ENCODE data around the gene FFAR4.

DNA sequence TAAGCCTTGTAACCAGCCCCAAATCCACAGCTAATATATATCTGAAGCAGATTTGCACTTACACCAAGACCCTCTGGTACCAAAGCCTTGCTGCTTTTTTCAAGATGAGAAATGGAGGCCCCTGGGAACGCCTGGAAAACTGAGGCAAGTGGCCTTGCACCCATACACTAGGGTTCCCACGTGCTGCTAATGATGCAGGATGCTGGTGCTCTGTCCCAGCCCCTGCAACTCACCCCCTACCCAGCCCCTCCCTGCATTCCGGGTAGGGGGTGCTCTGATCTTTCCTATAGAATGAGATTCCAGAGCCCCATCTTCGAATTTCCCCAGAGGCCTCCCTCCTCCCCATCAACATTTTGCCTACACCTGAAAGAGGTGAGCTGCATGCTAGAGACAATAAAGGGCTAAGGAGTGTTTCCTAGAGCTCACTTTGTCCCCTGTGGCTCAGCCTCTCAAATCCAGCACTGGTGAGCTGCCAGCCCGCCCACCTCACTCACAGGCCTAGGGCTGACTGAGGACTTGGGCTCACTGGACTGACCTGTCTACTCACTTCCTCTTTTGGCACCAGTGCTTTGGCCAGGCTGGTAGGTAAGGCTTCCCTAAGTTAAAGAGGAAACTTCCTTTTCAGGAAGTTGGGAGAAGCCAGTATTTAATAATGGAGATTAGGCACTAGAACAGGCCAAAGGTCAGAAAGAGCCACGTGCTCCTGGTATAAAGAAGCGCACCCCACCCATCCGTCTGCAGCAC is 24.8 kb downstream of the FFAR4 start:
- no peak for TF ChIP-seq FOS (IDR thresholded peaks at IDR 0.05; ENCODE audit: borderline replicate concordance, insufficient read depth, low read length)
- TF ChIP-seq, protein P1, sequence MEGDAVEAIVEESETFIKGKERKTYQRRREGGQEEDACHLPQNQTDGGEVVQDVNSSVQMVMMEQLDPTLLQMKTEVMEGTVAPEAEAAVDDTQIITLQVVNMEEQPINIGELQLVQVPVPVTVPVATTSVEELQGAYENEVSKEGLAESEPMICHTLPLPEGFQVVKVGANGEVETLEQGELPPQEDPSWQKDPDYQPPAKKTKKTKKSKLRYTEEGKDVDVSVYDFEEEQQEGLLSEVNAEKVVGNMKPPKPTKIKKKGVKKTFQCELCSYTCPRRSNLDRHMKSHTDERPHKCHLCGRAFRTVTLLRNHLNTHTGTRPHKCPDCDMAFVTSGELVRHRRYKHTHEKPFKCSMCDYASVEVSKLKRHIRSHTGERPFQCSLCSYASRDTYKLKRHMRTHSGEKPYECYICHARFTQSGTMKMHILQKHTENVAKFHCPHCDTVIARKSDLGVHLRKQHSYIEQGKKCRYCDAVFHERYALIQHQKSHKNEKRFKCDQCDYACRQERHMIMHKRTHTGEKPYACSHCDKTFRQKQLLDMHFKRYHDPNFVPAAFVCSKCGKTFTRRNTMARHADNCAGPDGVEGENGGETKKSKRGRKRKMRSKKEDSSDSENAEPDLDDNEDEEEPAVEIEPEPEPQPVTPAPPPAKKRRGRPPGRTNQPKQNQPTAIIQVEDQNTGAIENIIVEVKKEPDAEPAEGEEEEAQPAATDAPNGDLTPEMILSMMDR (IDR thresholded peaks at IDR 0.05; ENCODE audit: extremely low read depth in 1 of 2, insufficient read depth in 1 of 2, low read depth in 1 of 2, low read length in 2 of 2): no peak
- no peak for TF ChIP-seq POLR2AphosphoS5 (IDR thresholded peaks at IDR 0.05; ENCODE audit: insufficient read depth, low read depth, low read length)
- TF ChIP-seq POLR2A (IDR thresholded peaks at IDR 0.05; ENCODE audit: low read depth, low read length): no peak
- TF ChIP-seq, protein P2, sequence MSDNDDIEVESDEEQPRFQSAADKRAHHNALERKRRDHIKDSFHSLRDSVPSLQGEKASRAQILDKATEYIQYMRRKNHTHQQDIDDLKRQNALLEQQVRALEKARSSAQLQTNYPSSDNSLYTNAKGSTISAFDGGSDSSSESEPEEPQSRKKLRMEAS (IDR thresholded peaks at IDR 0.05; ENCODE audit: insufficient read depth, insufficient read length): no peak
- no peak for TF ChIP-seq JUN (IDR thresholded peaks at IDR 0.05; ENCODE audit: borderline replicate concordance, insufficient read depth, insufficient read length, low read depth)
- TF ChIP-seq MYC (IDR thresholded peaks at IDR 0.05; ENCODE audit: low read depth, low read length): no peak
- no peak for TF ChIP-seq EZH2 (IDR thresholded peaks at IDR 0.05; ENCODE audit: borderline replicate concordance, low read depth, low read length, severe bottlenecking)
- no peak for TF ChIP-seq GATA2 (IDR thresholded peaks at IDR 0.05; ENCODE audit: insufficient read depth, insufficient read length, low read depth, low read length)
